GM18858 (cell line): Measurements from ENCODE around the gene ETAA1.

Experiments used
- ATAC-seq: cut with Tn5 transposase; IDR thresholded peaks from one replicate; pipeline ENCODE4 v1.9.1; 2021; ENCODE audit not compliant: unreplicated experiment

ETAA1 gene

GRCh38 chr2:67397143-67397986 is at the start of gene ETAA1:
Gene ETAA1, plus strand, starts transcription at chr2:67397333. Its CDS starts 116 bp downstream, at chr2:67397449.
- peak; percentile 99 for ATAC-seq

- ATAC-seq: no peak
These were observed 30.2 kb upstream of the ETAA1 start for GRCh38 chr2:67366832-67367412.

GRCh38 chr2:67374481-67374880 is 22.7 kb upstream of the ETAA1 start:
- no peak for ATAC-seq

- no peak for ATAC-seq
These were observed 22.2 kb upstream of the ETAA1 start for GRCh38 chr2:67374949-67375348.

GRCh38 chr2:67378555-67378954 is 18.6 kb upstream of the ETAA1 start:
- no peak for ATAC-seq

GRCh38 chr2:67379048-67379447 is 18.1 kb upstream of the ETAA1 start:
- no peak for ATAC-seq

- ATAC-seq: no peak
These were observed 12.9 kb upstream of the ETAA1 start for GRCh38 chr2:67384123-67384822.

- no peak for ATAC-seq
These were observed 8.5 kb upstream of the ETAA1 start for GRCh38 chr2:67388680-67389079.

- no peak for ATAC-seq
These were observed 7.8 kb upstream of the ETAA1 start for GRCh38 chr2:67389286-67389685.

- ATAC-seq: no peak
These were observed 7.3 kb upstream of the ETAA1 start for GRCh38 chr2:67389788-67390187.

GRCh38 chr2:67393237-67393636 is 3.9 kb upstream of the ETAA1 start:
- no peak for ATAC-seq

GRCh38 chr2:67394734-67395133 is 2.4 kb upstream of the ETAA1 start:
- ATAC-seq: no peak

GRCh38 chr2:67399144-67399543 is 2.0 kb downstream of the ETAA1 start:
- ATAC-seq: no peak

- no peak for ATAC-seq
These were observed 2.8 kb downstream of the ETAA1 start for GRCh38 chr2:67399831-67400489.

- ATAC-seq: no peak
These were observed 3.7 kb downstream of the ETAA1 start for GRCh38 chr2:67400560-67401485.

GRCh38 chr2:67408346-67408745 is 11.2 kb downstream of the ETAA1 start:
- no peak for ATAC-seq

GRCh38 chr2:67412424-67412823 is 15.3 kb downstream of the ETAA1 start:
- ATAC-seq: no peak

- ATAC-seq: no peak
These were observed 17.7 kb downstream of the ETAA1 start for GRCh38 chr2:67414867-67415266.

- ATAC-seq: no peak
These were observed 19.0 kb downstream of the ETAA1 start for GRCh38 chr2:67416136-67416535.

GRCh38 chr2:67423489-67423888 is 26.4 kb downstream of the ETAA1 start:
- no peak for ATAC-seq
